OCI-LY7 (cell line): Measurements from ENCODE around the gene CWC27. TPM values are rescaled to one million over a fixed set of nuclear protein-coding genes. Genes with fewer than 3 reads are reported as not detected.

Source experiments
- BruUV-seq: library from RNA; stranded (reverse); fragments of 400-500 nt; replicated peaks from 2 replicates; lab custom pipeline; 2021; lab: Mats Ljungman, UMichigan
- CTCF ChIA-PET: fragments of 300-600 bp; sonication (Branson Sonifier 250); formaldehyde crosslinking; loops from one replicate; lab custom pipeline; 2022; ENCODE audit warnings: antibody characterized with exemption; ENCODE audit not compliant: unreplicated experiment; lab: Charles Lee
- POLR2A ChIA-PET: fragments of 300-600 bp; sonication (Branson Sonifier 250); formaldehyde crosslinking; loops from one replicate; lab custom pipeline; 2022; ENCODE audit warnings: antibody characterized with exemption; lab: Charles Lee
- DNase-seq: peaks from one replicate; pipeline ENCODE4 v3.0.0-alpha.2; 2015; ENCODE audit warnings: low spot score
- H2AFZ ChIP-seq: fragments of 200-600 bp; sonication (generic), shearing (Covaris generic); 2 replicates; pipeline ENCODE4 v1.6.1; 2014; ENCODE audit warnings: mild to moderate bottlenecking, antibody characterized with exemption, low read length, moderate library complexity
- H3K27ac ChIP-seq: fragments of 200-600 bp; sonication (generic); 2 replicates; pipeline ENCODE4 v1.5.1; 2014; ENCODE audit warnings: mixed run types, low read depth, mild to moderate bottlenecking, moderate library complexity, low read length, inconsistent platforms; ENCODE audit not compliant: poor library complexity, severe bottlenecking
- H3K36me3 ChIP-seq: fragments of 200-600 bp; sonication (generic); 2 replicates; pipeline ENCODE4 v1.6.1; 2014; ENCODE audit warnings: mild to moderate bottlenecking, antibody characterized with exemption, low read length, moderate library complexity, mixed read lengths; ENCODE audit not compliant: insufficient read depth
- H3K4me1 ChIP-seq: fragments of 200-600 bp; sonication (generic); 2 replicates; pipeline ENCODE4 v1.5.1; 2014; ENCODE audit warnings: mild to moderate bottlenecking, low read length; ENCODE audit not compliant: insufficient read depth, poor library complexity, severe bottlenecking
- H3K4me2 ChIP-seq: fragments of 200-600 bp; sonication (generic); 2 replicates; pipeline ENCODE4 v1.6.1; 2014; ENCODE audit warnings: mild to moderate bottlenecking, low read length
- H3K4me3 ChIP-seq: fragments of 200-600 bp; sonication (generic); 2 replicates; pipeline ENCODE4 v1.5.1; 2014; ENCODE audit warnings: mild to moderate bottlenecking, low read depth, low read length; ENCODE audit not compliant: poor library complexity, severe bottlenecking
- H3K79me2 ChIP-seq: fragments of 200-600 bp; sonication (generic); 2 replicates; pipeline ENCODE4 v1.6.1; 2016; ENCODE audit warnings: low read depth, mild to moderate bottlenecking, low read length, moderate library complexity, mixed read lengths; ENCODE audit not compliant: insufficient read depth
- H3K9me2 ChIP-seq: fragments of 200-600 bp; sonication (generic); 2 replicates; pipeline ENCODE4 v1.6.1; 2016; ENCODE audit warnings: mild to moderate bottlenecking, low read length, mixed read lengths; ENCODE audit not compliant: insufficient read depth
- H3K9me3 ChIP-seq: fragments of 200-600 bp; sonication (generic); 2 replicates; pipeline ENCODE4 v1.6.1; 2014; ENCODE audit warnings: mild to moderate bottlenecking, mixed run types, low read length, mixed read lengths
- H4K20me1 ChIP-seq: fragments of 200-600 bp; sonication (generic); 2 replicates; pipeline ENCODE4 v1.6.1; 2014; ENCODE audit warnings: mild to moderate bottlenecking, antibody characterized with exemption, low read length, moderate library complexity, mixed read lengths; ENCODE audit not compliant: insufficient read depth
- EZH2phosphoT487 ChIP-seq: fragments of 200-600 bp; sonication (generic); IDR thresholded peaks from 2 replicates; pipeline ENCODE4 v1.6.1; 2018; ENCODE audit warnings: low read depth, borderline replicate concordance, mild to moderate bottlenecking, mixed run types, antibody characterized with exemption, low read length, moderate library complexity, mixed read lengths
- intact Hi-C: fragments of 100-400 bp; cut with micrococcal nuclease; formaldehyde crosslinking; loops from one replicate; pipeline ENCODE4 v1.10.0; 2022; ENCODE audit not compliant: unreplicated experiment
- total RNA-seq, 2 experiments: library from RNA; depleted of rRNA in 1 of 2; stranded (reverse); fragments of >200 nt in 1 of 2; shearing (Covaris generic) in 1 of 2; gene quantifications; 2 replicates each; pipeline ENCODE4 v1.2.3, GENCODE V29; 2014 to 2022
- TF ChIP-seq, protein P1 (sequence below): fragments of 200-600 bp; sonication (generic); conservative IDR thresholded peaks from 2 replicates; pipeline ENCODE4 v1.5.1; 2014; ENCODE audit warnings: mild to moderate bottlenecking, antibody characterized with exemption, low read length, moderate library complexity, mixed read lengths

CWC27 gene
- total RNA-seq, 2 experiments from 2014 or later, result 15.4 to 33.1 TPM

DNA sequence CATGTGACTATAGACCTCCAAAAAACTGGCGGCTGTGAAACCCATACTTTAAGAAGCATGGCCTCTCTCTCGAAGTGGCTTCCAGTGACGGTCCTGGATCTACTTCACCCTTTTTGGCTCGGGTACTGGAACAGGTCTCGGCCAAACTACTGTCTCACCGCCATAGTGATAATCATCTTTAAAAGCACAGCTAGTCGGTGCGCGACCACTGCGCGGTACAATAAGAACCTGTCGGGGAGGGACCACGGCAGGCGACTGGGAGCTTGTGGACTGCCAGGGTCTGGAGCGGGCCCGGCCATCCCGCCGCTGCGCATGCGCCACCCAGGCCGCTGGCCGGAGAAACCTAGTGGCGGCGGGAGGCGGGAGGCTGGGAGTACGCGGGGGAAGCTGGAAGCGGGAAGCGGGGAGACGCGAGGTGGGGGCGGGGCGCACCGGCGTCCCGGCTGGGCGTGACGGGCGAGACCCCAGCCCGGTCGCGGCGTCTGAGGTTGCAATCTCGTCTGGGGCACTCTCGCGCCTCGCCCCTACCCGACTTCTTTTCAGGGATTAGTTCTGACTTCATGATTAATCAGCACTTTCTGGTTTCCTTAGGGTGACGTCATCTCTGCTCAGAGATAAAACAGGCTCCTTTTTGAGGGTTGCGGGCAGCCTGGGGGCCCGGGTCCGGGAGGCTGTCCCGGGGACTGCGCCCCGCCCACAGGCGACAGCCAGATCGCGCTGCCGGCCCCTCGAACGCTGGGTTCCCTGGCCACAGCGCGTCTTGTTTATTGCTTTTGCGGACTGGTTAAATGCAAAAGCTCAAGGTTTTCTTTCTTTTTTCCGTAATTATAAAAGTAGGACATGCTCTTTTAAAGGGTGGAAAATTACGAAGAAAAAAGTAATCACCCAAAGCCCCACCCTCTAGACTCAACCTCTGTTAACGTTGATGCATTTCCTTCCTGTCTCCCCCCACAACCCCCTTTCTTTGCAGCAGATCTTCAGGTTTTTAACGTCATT is 266.8 kb downstream of the CWC27 start:
- no peaks in the 10 kb centered on the region for H3K9me3 ChIP-seq
- H3K4me2 ChIP-seq, result peak overlapping the region; percentile 89
- H3K27ac ChIP-seq, result peak overlapping the region; percentile 80
- H3K36me3 ChIP-seq, result no peaks in the 10 kb centered on the region
- H3K9me2 ChIP-seq, result no peaks in the 10 kb centered on the region
- CTCF ChIA-PET, result no interaction called here
- peak; percentile 76 for DNase-seq
- TF ChIP-seq EZH2phosphoT487, result no peak
- TF ChIP-seq, protein P1, sequence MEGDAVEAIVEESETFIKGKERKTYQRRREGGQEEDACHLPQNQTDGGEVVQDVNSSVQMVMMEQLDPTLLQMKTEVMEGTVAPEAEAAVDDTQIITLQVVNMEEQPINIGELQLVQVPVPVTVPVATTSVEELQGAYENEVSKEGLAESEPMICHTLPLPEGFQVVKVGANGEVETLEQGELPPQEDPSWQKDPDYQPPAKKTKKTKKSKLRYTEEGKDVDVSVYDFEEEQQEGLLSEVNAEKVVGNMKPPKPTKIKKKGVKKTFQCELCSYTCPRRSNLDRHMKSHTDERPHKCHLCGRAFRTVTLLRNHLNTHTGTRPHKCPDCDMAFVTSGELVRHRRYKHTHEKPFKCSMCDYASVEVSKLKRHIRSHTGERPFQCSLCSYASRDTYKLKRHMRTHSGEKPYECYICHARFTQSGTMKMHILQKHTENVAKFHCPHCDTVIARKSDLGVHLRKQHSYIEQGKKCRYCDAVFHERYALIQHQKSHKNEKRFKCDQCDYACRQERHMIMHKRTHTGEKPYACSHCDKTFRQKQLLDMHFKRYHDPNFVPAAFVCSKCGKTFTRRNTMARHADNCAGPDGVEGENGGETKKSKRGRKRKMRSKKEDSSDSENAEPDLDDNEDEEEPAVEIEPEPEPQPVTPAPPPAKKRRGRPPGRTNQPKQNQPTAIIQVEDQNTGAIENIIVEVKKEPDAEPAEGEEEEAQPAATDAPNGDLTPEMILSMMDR, result peak; percentile 29; the same call in 1 of the 2 replicates
- H3K4me3 ChIP-seq, result peak overlapping the region; percentile 66
- POLR2A ChIA-PET, result interaction anchor here (1.1 to 7.4 kb wide), 6 partner anchors 12 to 36 kb away, joined by 3 to 57 read pairs (median 6); no protein-coding TSS in a partner anchor
- H2AFZ ChIP-seq, result peak overlapping the region; percentile 83
- BruUV-seq, result no TSS peak
- peaks cover 63% of the 10 kb centered on the region for H3K4me1 ChIP-seq
- H3K79me2 ChIP-seq, result no peaks in the 10 kb centered on the region
- H4K20me1 ChIP-seq, result no peaks in the 10 kb centered on the region
- intact Hi-C loops, result loop anchor here (1.0 to 5.0 kb wide), 3 partner anchors 25 to 447 kb away; partner anchors contain the start of gene ADAMTS6

DNA sequence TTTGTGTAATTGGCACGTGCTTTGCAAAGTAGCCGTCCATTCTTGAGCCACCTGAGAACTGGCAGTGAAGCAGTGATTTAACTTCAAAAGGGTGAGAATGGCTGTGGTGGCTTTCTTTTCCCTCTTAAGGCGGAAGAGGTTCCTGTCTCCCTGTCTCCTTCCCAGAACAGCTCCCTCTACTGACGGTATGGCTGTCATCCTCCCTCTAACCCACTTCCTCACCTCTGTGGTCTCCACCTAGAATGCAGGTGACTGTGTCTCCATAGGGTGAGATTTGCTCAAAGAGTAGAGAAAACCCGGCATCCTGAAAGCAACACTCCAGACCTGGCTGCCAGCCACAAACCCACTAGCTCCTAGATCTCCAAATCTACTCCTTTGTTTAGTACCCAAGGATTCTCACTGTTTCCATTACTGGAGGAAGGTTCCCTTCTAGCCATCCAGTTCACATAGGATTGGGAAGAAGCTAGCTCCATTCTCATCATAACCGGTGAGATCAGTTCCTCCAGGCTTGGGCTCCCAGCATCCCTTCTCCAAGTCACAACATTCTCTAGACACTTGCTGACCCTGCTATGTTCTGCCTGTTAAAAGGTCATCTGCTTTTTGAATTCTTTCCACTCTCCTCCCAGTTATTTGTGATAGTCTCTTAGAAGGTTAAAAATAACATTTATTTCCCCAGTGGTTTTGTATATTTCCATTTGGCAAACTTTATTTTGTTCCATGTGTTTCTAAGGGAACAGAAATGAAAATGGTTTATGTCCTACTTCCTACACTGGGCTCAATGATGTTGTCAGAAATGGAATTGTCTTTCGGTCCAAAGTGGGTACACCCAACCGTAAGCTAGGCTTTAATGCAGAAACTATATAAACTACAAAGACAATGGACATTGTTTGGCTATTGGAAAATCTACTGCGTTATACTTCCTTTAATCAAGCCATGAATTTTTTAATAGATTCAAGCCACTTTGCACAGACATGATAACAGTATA is 269.4 kb downstream of the CWC27 start:
- Histone ChIP-seq H3K4me3 (no peak overlapping the region), H3K36me3 (no peaks in the 10 kb centered on the region), H3K4me2 (peak overlapping the region; percentile 89; the same call in 1 of the 2 replicates), H3K79me2 (no peaks in the 10 kb centered on the region), H3K4me1 (peaks cover 59% of the 10 kb centered on the region), H3K9me3 (no peaks in the 10 kb centered on the region), H4K20me1 (no peaks in the 10 kb centered on the region), H2AFZ (peak overlapping the region; percentile 75), H3K9me2 (no peaks in the 10 kb centered on the region), H3K27ac (no peak overlapping the region)
- peak; percentile 47 for DNase-seq
- intact Hi-C loops, result loop anchor here (1.0 to 5.0 kb wide), 2 partner anchors 23 to 444 kb away; partner anchors contain the start of gene ADAMTS6
- CTCF ChIA-PET, result interaction anchor here (1.1 kb wide), 1 partner anchor 22 kb away, joined by 3 read pairs; no protein-coding TSS in a partner anchor
- BruUV-seq, result no TSS peak
- TF ChIP-seq, protein P1, result peak; percentile 91
- no peak for TF ChIP-seq EZH2phosphoT487
- POLR2A ChIA-PET, result interaction anchor here (0.6 to 7.4 kb wide), 6 partner anchors 9 to 443 kb away, joined by 3 to 49 read pairs (median 3); no protein-coding TSS in a partner anchor
